Keratinocyte (primary cell): ENCODE data around the gene SLC12A1. TPM values are rescaled to one million over a fixed set of nuclear protein-coding genes. Genes with fewer than 3 reads are reported as not detected.

Experiments used
- DNase-seq: peaks from one replicate; pipeline ENCODE4 v3.0.0-alpha.2; 2011; ENCODE audit warnings: low read depth, missing footprints, low spot score
- FAIRE-seq: peaks from 2 replicates; lab custom pipeline; 2011; peaks lifted over from hg19 to GRCh38; lab: Jason Lieb, UNC
- H2AFZ ChIP-seq: 2 replicates; pipeline ENCODE4 v1.6.0; 2012; ENCODE audit warnings: low read length, control low read depth, inconsistent platforms; ENCODE audit not compliant: control insufficient read depth
- H3K27ac ChIP-seq: 2 replicates; pipeline ENCODE4 v1.5.1; 2011; ENCODE audit warnings: low read length; ENCODE audit not compliant: control insufficient read depth, insufficient read depth
- H3K27me3 ChIP-seq: 3 replicates; pipeline ENCODE4 v1.6.0; 2011; ENCODE audit warnings: low read length; ENCODE audit not compliant: control insufficient read depth, insufficient read depth; ENCODE audit errors: extremely low read depth
- H3K36me3 ChIP-seq, 2 experiments: 2 replicates in 1 of 2; 3 replicates in 1 of 2; pipeline ENCODE4 v1.5.1; 2011; ENCODE audit warnings: low read length in 2 of 2, mild to moderate bottlenecking in 1 of 2; ENCODE audit not compliant: control insufficient read depth in 2 of 2, insufficient read depth in 2 of 2; ENCODE audit errors: extremely low read depth in 1 of 2
- H3K4me1 ChIP-seq: 3 replicates; pipeline ENCODE4 v1.5.1; 2011; ENCODE audit warnings: low read length; ENCODE audit not compliant: control insufficient read depth, insufficient read depth; ENCODE audit errors: extremely low read depth
- H3K4me2 ChIP-seq: 3 replicates; pipeline ENCODE4 v1.6.0; 2011; ENCODE audit warnings: low read depth, low read length; ENCODE audit not compliant: control insufficient read depth, insufficient read depth; ENCODE audit errors: extremely low read depth
- H3K4me3 ChIP-seq, 3 experiments: fragments of 200-600 bp in 1 of 3; sonication (generic) in 1 of 3; 2 replicates in 2 of 3; 3 replicates in 1 of 3; pipeline ENCODE4 v1.5.1; 2011 to 2016; ENCODE audit warnings: low read length in 3 of 3, mild to moderate bottlenecking in 3 of 3, control low read depth in 2 of 3, inconsistent platforms in 1 of 3, low read depth in 1 of 3, mixed read lengths in 1 of 3, mixed run types in 1 of 3, moderate library complexity in 1 of 3; ENCODE audit not compliant: control insufficient read depth in 2 of 3, insufficient read depth in 2 of 3; ENCODE audit errors: extremely low read depth in 1 of 3
- H3K79me2 ChIP-seq: 2 replicates; pipeline ENCODE4 v1.6.0; 2012; ENCODE audit warnings: low read length; ENCODE audit not compliant: control insufficient read depth, insufficient read depth
- H3K9ac ChIP-seq: 3 replicates; pipeline ENCODE4 v1.6.0; 2011; ENCODE audit warnings: low read length; ENCODE audit not compliant: control insufficient read depth, insufficient read depth; ENCODE audit errors: extremely low read depth
- H3K9me1 ChIP-seq: 3 replicates; pipeline ENCODE4 v1.6.0; 2011; ENCODE audit warnings: low read length; ENCODE audit not compliant: control insufficient read depth, insufficient read depth; ENCODE audit errors: extremely low read depth
- H3K9me3 ChIP-seq: 2 replicates; pipeline ENCODE4 v1.5.1; 2012; ENCODE audit warnings: low read depth, low read length; ENCODE audit not compliant: control insufficient read depth
- H4K20me1 ChIP-seq: 3 replicates; pipeline ENCODE4 v1.6.0; 2011; ENCODE audit warnings: low read length; ENCODE audit not compliant: control insufficient read depth, insufficient read depth; ENCODE audit errors: extremely low read depth
- CTCF ChIP-seq, 3 experiments: IDR thresholded peaks in 1 of 3; conservative IDR thresholded peaks in 1 of 3; optimal IDR thresholded peaks in 1 of 3; 2 replicates in 2 of 3; 3 replicates in 1 of 3; pipeline versions ENCODE3 to v1.5.1; 2011; ENCODE audit warnings: low read length in 3 of 3, mild to moderate bottlenecking in 3 of 3, moderate library complexity in 2 of 3, control low read depth in 1 of 3, inconsistent platforms in 1 of 3; ENCODE audit not compliant: insufficient read depth in 2 of 3; ENCODE audit errors: extremely low read depth in 1 of 3
- EZH2 ChIP-seq: IDR thresholded peaks from one replicate; pipeline ENCODE4 v1.6.1; 2012; ENCODE audit warnings: inconsistent platforms, mild to moderate bottlenecking, low read length, moderate library complexity
- dilution Hi-C: fragments of 300-500 bp; cut with MboI; formaldehyde crosslinking; loops from one replicate; pipeline ENCODE4 v1.7.0; 2020; ENCODE audit warnings: low sequenced_read_pairs; ENCODE audit not compliant: extremely low pct_ligation_motif_present
- polyA plus RNA-seq, 5 experiments: library from polyadenylated mRNA; depleted of rRNA in 3 of 5; stranded (reverse) in 3 of 5; stranded (forward) in 1 of 5; unstranded in 1 of 5; fragments of >200 nt; gene quantifications; 1 replicate in 1 of 5; 2 replicates in 3 of 5; 3 replicates in 1 of 5; pipeline versions ENCODE4 v1.2.1 to v1.2.3, GENCODE V29; 2011 to 2012; ENCODE audit warnings: missing spikeins in 2 of 5, low read depth in 1 of 5, low replicate concordance in 1 of 5

The SLC12A1 gene
- polyA plus RNA-seq, 1 donor (not counting 4 experiments of a cell fraction or from before 2014, with no cell fraction given): not detected

- dilution Hi-C loops: loop anchor here (25.0 kb wide), 1 partner anchor 1063 kb away; no protein-coding TSS in a partner anchor
- TF ChIP-seq CTCF (optimal IDR thresholded peaks at IDR 0.05 in 1 of 3, IDR thresholded peaks at IDR 0.05 in 1 of 3, conservative IDR thresholded peaks at IDR 0.05 in 1 of 3; ENCODE audit: extremely low read depth in 1 of 3, insufficient read depth in 2 of 3, low read length in 3 of 3): peak; percentile 45 to 70 (median 56)
- no peak for TF ChIP-seq EZH2
- Histone ChIP-seq H3K4me2 (no peak overlapping the region), H3K36me3 (no peaks in the 10 kb centered on the region), H2AFZ (no peak overlapping the region), H3K4me3 (no peak overlapping the region), H3K27ac (no peak overlapping the region), H4K20me1 (no peaks in the 10 kb centered on the region), H3K4me1 (no peaks in the 10 kb centered on the region), H3K9me3 (no peaks in the 10 kb centered on the region), H3K27me3 (no peaks in the 10 kb centered on the region), H3K9me1 (no peaks in the 10 kb centered on the region), H3K9ac (no peak overlapping the region), H3K79me2 (no peaks in the 10 kb centered on the region)
- peak; percentile 73 for FAIRE-seq
- no peak for DNase-seq
Observed at GRCh38 chr15:48250640-48251076, 44.6 kb downstream of the SLC12A1 start.

GRCh38 chr15:48253172-48253571, 47.1 kb downstream of the SLC12A1 start:
- TF ChIP-seq EZH2 (no peak), CTCF (optimal IDR thresholded peaks at IDR 0.05 in 1 of 3, IDR thresholded peaks at IDR 0.05 in 1 of 3, conservative IDR thresholded peaks at IDR 0.05 in 1 of 3; ENCODE audit: extremely low read depth in 1 of 3, insufficient read depth in 2 of 3, low read length in 3 of 3) (no peak)
- H3K9ac ChIP-seq: no peak overlapping the region
- H3K27ac ChIP-seq: no peak overlapping the region
- H3K4me1 ChIP-seq: no peaks in the 10 kb centered on the region
- no peaks in the 10 kb centered on the region for H3K27me3 ChIP-seq
- H4K20me1 ChIP-seq: no peaks in the 10 kb centered on the region
- no peaks in the 10 kb centered on the region for H3K79me2 ChIP-seq
- dilution Hi-C loops: loop anchor here (25.0 kb wide), 1 partner anchor 1066 kb away; no protein-coding TSS in a partner anchor
- no peaks in the 10 kb centered on the region for H3K9me1 ChIP-seq
- H2AFZ ChIP-seq: no peak overlapping the region
- no peaks in the 10 kb centered on the region for H3K36me3 ChIP-seq
- no peak overlapping the region for H3K4me3 ChIP-seq
- no peak overlapping the region for H3K4me2 ChIP-seq
- no peak for DNase-seq
- no peak for FAIRE-seq
- no peaks in the 10 kb centered on the region for H3K9me3 ChIP-seq
